Urinary bladder (tissue), 4 donors: ENCODE data around the gene ACSL6. TPM values are rescaled to one million over a fixed set of nuclear protein-coding genes. Genes with fewer than 3 reads are reported as not detected.

Experiments used
- DNase-seq: peaks from one replicate; pipeline ENCODE4 v3.0.0-alpha.2; 2015; ENCODE audit errors: extremely low spot score
- H3K27ac ChIP-seq: one replicate; pipeline ENCODE4 v1.5.1; 2013; ENCODE audit warnings: low read depth, mild to moderate bottlenecking, moderate library complexity
- H3K36me3 ChIP-seq: one replicate; pipeline ENCODE4 v1.6.1; 2013; ENCODE audit warnings: mild to moderate bottlenecking, moderate library complexity; ENCODE audit not compliant: insufficient read depth
- H3K4me1 ChIP-seq: one replicate; pipeline ENCODE4 v1.6.1; 2013; ENCODE audit warnings: mild to moderate bottlenecking, moderate library complexity; ENCODE audit not compliant: insufficient read depth
- H3K4me3 ChIP-seq: one replicate; pipeline ENCODE4 v1.5.1; 2013; ENCODE audit warnings: low read depth, low read length
- WGBS: extraction: QIAGEN DNeasy Blood & Tissue Kit; methylation state at CpG from one replicate; pipeline ENCODE4 v1.1.7; 2013; 5-methylcytosine and 5-hydroxymethylcytosine counted together
- polyA plus RNA-seq: library from polyadenylated mRNA; stranded (reverse); fragments of 200-250 nt; gene quantifications from one replicate; pipeline ENCODE4 v1.2.3, GENCODE V29; 2013
- total RNA-seq: library from RNA; depleted of rRNA; stranded (reverse); fragments of >200 nt; gene quantifications from one replicate; pipeline ENCODE4 v1.2.3, GENCODE V29; 2014
- donor health status: healthy with polysubstance abuse.
- donor health status: healthy.

ACSL6 gene
- total and polyA plus RNA-seq, 2 donors: 0.42 to 2.3 TPM

DNA sequence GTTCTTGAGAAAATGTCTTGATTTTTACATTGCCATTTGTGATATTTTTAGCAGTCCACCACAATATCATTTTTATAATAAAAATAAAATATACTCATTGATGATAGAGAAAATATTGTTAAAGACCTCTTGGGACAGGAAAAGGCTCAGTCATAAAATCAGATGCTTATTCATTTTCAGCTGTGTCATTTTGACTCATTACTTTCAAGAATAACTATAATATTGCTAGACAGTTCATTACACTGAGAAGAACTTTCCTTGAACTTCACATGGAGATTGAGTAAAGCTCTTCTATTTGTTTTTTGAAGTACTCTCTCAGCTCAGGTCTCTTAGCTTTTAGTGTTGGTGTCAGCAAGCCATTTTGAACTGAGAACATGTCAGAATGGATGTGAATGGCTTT, 57.5 kb downstream of the ACSL6 start:
- Histone ChIP-seq H3K36me3 (no peaks in the 10 kb centered on the region), H3K4me1 (no peaks in the 10 kb centered on the region), H3K4me3 (no peak overlapping the region), H3K27ac (no peak overlapping the region)
- no peak for DNase-seq

DNA sequence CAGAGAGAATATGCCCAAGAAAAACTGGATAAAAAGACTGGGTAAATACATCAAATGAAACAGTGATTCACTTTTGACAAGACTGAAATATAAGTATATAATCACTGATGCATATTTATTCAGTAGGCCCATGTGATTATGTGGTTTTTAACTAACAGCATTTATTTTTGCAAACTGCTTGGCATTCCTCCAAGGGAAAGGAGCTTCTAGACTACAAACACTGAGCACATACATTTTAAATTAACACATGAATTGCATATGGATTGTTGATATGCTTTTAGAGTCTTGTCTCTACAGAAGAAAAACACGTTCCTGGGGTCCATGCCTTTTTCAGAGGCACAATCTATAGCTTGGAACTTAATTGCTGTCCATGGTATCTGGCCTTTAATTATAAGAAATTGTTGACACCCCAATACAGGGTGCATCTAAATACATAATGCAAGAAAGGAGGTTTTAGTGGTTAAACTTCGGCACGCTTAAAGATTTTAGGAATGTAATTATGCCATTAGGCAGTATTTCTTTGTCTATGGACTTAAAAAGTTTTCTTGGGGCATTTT, 59.1 kb downstream of the ACSL6 start:
- Histone ChIP-seq H3K27ac (no peak overlapping the region), H3K4me1 (no peaks in the 10 kb centered on the region), H3K36me3 (no peaks in the 10 kb centered on the region), H3K4me3 (no peak overlapping the region)
- DNase-seq: no peak
- WGBS: 44% methylated on average over 3 of the region's 3 CpGs

DNA sequence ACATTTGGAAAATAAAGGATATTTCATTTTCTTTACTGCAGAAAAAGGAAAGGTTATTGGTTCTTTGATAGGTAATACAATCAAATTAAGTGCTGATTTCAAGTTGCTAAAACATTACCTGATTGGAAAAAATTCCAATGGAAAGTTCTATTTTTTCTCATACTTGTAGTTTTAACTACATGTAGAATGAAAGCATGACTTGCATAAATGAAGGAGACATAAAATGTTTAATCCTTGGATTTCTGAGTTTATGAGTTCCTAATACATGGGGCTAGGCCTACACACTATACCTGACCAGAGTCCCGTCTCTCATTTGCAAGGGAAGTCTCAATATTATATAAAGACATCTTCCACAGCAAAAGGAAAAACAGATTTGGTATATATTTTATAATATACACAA, 60.8 kb downstream of the ACSL6 start:
- H3K4me3 ChIP-seq: no peak overlapping the region
- no peak overlapping the region for H3K27ac ChIP-seq
- no peaks in the 10 kb centered on the region for H3K4me1 ChIP-seq
- WGBS: 99% methylated on average over 1 of the region's 1 CpG
- H3K36me3 ChIP-seq: no peaks in the 10 kb centered on the region
- no peak for DNase-seq

DNA sequence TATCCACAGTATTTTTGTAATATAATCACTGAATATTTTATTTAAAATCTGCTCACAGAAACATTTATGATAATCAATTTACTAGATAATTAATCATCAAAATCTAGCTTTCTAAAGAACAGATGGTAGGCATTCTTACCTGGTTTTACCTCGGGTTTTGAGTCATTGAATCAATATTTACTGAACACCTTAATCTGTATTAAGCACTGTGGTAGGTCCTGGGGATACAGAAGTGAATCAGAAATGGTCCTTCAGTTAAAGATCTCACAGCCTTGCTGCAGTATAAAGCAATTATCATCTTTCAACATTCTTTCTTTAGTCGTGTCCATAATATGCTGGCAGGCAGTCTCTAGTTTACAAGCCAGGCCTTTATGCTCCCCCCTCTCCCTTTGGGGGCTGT, 64.0 kb downstream of the ACSL6 start:
- H3K27ac ChIP-seq: no peak overlapping the region
- 44% methylated on average over 2 of the region's 2 CpGs for WGBS
- no peaks in the 10 kb centered on the region for H3K4me1 ChIP-seq
- no peak for DNase-seq
- no peak overlapping the region for H3K4me3 ChIP-seq
- H3K36me3 ChIP-seq: no peaks in the 10 kb centered on the region

DNA sequence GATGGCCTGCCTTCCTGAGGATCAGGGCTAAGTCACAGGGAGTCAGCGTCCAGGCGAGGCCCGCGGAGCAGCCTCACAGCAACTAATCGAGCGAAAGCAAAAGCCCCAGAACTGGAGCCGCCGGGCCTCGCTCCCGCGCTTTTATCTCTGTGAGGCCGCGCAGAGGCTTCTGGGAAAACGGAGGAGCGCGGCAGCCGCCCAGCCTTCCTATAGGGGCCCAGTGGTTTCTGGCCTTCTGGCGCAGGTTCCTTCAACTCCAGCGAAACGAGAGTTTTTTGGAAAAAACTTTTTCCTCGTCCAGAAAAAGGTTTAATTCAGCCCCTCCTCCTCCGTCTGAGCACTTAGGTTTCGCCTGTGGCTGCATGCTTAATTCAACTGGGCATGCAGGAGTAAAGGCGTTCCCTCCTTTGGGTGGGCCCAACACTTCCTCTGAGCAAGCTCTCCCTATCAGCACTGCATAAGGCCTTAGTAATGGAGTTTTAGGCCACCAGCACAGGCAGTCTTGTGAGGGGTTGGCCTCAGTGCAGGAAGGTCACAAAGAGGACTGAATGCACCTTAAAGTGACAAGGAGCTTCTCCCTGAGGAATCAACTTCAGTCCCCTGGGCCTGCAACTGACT, 65.8 kb downstream of the ACSL6 start, which contains the start of gene MEIKIN:
TSS of gene MEIKIN (minus strand) at position 113 of the 618 bp plus-strand sequence. CDS start 158 bp downstream, outside the sequence.
- Histone ChIP-seq H3K36me3 (no peaks in the 10 kb centered on the region), H3K4me3 (no peak within 1 kb of the TSS), H3K27ac (no peak within 1 kb of the TSS), H3K4me1 (no peaks in the 10 kb centered on the region)
- DNase-seq: no peak
- 82% methylated on average over 24 of the region's 24 CpGs for WGBS

DNA sequence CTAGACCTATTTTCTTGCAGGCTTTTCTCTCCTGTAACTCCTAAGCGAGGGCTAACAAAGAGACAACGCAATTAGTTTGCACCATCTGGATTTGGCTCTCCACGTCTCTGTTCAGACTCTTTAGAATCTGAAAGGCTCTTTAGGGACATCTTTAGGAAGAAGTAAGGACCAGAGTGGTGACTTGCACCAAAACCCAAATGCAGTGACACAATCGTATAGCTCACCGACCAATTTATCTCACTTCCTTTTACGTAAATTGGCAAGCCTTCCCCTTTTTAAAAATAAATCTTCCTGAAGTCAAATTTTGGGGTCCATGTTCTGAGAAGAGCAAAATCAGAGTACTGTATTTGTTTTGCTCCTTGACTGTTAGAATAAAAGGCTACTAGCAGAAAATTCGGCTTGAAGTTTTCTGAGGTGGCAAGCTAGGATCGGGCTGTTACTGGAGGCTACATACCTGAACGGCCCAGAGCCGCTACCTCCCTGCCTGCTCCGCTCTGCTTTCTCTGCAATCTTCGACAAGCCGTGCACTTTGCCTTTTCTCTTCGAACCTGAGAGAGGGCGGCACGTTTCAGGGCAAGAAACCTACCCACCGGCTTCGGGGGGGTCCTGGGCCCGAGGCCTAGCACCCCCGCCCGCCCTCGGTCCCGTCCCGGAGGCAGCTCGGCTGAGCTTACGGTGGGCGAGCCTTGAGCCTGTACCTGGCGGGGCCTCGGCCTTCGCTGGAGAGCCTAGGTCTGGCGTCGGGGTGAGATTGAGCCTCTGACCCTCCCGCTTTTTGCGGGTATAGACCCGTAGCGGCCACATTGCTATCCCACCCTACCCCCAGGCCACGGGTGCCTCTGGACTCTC, 66.5 kb downstream of the ACSL6 start:
- H3K4me1 ChIP-seq: no peaks in the 10 kb centered on the region
- no peak overlapping the region for H3K27ac ChIP-seq
- H3K4me3 ChIP-seq: no peak overlapping the region
- H3K36me3 ChIP-seq: no peaks in the 10 kb centered on the region
- DNase-seq: no peak
- 81% methylated on average over 37 of the region's 37 CpGs for WGBS

DNA sequence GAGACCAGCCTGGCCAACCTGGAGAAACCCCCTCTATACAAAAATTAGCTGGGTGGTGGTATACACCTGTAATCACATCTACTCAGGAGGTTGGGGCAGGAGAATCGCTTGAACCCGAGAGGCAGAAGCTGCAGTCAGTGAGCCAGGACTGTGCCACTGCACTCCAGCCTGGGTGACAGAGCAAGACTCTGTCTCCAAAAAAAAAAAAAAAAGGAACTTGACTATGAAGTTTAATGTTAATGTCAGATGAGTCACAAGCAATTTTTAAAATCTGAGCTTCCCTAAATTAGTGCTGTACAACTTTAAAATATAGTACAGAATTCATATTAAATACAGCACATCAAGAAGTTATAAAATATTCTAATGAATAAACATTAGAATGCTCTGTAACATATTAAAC, 67.5 kb downstream of the ACSL6 start:
- Histone ChIP-seq H3K36me3 (no peaks in the 10 kb centered on the region), H3K4me3 (no peak overlapping the region), H3K4me1 (no peaks in the 10 kb centered on the region), H3K27ac (no peak overlapping the region)
- 90% methylated on average over 2 of the region's 2 CpGs for WGBS
- DNase-seq: no peak

DNA sequence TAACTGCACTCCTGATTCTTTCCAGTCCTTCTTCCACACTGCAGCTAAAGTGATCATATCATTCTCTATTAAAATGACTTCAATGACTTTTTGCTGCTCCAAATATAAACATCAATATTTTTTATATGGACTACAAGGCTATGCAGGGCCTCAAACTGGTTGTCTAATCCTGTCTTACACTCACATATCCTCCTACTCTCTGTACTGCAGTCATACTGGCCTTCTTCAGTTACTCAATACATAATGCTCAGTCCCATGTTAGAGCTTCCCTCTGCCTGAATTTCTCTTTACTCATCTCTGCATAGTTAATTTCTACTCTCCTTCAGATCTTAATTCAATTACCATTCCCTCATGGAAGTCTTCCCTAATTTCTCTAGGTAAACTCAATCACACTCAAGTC, 69.4 kb downstream of the ACSL6 start:
- H3K4me3 ChIP-seq: no peak overlapping the region
- no peaks in the 10 kb centered on the region for H3K36me3 ChIP-seq
- no peak overlapping the region for H3K27ac ChIP-seq
- no peak for DNase-seq
- no peaks in the 10 kb centered on the region for H3K4me1 ChIP-seq

DNA sequence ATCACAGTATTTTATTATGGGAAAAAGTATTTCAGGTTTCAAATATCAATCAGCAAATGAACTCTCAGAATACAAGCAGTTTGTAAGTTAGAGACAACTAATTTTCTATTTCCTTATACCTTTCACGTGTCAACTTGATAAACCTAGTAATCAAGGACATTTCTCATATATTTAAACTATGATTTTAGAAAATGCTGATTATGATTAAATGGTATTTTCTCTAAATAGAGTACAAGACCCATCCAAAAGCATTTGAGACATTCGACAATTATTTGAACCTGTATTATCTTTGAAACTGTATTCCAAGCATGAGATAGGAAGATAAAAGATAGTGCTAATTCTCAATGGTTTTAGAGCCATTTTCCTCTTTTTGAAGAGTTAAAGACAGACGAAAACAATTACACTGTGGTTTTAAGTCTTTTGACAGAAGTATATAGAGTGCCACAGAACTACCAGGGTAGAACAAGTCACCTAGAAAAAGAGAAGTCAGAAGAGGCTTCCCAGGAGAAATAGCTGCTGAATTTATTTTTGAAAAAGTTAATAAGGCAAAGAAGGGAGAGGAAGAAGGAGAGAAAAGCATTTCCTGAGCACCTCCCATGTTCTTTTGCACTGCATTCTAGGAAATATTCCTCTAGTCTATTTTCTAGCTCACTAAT, 71.6 kb downstream of the ACSL6 start:
- H3K27ac ChIP-seq: no peak overlapping the region
- WGBS: 31% methylated on average over 3 of the region's 3 CpGs
- no peak for DNase-seq

DNA sequence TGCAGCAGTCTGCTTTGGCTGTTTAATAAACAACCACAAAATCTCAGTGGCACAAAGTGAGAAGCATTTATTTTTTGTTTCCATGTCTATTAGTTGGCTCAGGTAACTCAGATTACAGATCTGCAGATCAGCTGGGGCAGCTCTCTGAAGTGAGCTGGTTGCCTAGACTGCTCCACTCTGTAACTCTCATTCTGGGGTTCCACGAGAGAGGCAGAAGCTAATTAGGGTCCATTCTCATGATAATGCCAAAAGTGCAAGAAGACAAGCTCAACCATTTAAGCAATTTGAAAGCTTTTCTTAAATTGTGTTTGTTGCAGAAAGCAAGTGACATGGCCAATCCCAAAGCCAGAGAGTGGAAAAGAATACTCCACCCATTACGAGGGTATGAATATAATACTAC, 79.2 kb downstream of the ACSL6 start:
- WGBS: 51% methylated on average over 2 of the region's 2 CpGs
- no peak for DNase-seq
- no peaks in the 10 kb centered on the region for H3K4me1 ChIP-seq
- H3K4me3 ChIP-seq: no peak overlapping the region
- no peaks in the 10 kb centered on the region for H3K36me3 ChIP-seq
- no peak overlapping the region for H3K27ac ChIP-seq

More for the DNA sequence above, 71.6 kb downstream of the ACSL6 start:
- Histone ChIP-seq H3K4me3 (no peak overlapping the region), H3K4me1 (no peaks in the 10 kb centered on the region), H3K36me3 (no peaks in the 10 kb centered on the region)

DNA sequence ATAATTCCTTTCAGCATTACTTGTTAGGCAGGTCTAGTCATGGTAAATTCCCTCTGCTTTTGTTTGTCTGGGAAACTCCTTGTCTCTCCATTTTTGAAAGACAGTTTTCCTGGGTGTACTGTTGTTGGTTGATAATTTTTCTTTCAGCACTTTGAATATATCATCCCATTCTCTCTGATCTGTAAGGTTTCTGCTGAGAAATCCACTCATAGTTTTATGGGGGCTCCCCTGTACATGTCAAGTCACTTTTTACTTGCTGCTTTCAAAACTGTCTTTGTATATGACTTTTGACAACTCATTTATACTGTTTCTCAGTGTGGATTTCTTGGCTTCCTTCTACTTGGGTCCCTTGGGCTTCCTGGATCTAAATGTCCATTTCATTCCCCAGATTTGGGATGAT, 82.5 kb downstream of the ACSL6 start:
- H3K4me1 ChIP-seq: no peaks in the 10 kb centered on the region
- DNase-seq: no peak

DNA sequence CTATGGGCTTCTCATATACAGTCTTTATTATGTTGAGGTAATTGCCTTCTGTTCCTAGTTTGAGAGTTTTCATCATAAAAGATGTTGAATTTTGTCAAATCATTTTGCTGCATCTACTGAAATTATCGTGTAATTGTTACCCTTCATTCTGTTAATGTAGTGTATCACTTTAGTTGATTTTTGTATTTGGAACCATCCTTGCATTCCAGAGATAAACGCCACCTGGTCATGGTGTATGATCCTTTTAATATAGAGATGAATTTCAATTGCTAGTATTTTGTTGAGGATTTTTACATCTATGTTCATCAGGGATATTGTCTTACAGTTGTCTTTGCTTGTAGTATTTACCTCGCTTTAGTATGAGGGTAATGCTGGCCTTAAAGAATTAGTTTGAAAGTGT, 85.3 kb downstream of the ACSL6 start:
- Histone ChIP-seq H3K36me3 (no peaks in the 10 kb centered on the region), H3K27ac (no peak overlapping the region), H3K4me1 (no peaks in the 10 kb centered on the region), H3K4me3 (no peak overlapping the region)
- no peak for DNase-seq
- WGBS: 73% methylated on average over 3 of the region's 3 CpGs

More for the DNA sequence above, 82.5 kb downstream of the ACSL6 start:
- no peak overlapping the region for H3K4me3 ChIP-seq
- H3K27ac ChIP-seq: no peak overlapping the region
- H3K36me3 ChIP-seq: no peaks in the 10 kb centered on the region

DNA sequence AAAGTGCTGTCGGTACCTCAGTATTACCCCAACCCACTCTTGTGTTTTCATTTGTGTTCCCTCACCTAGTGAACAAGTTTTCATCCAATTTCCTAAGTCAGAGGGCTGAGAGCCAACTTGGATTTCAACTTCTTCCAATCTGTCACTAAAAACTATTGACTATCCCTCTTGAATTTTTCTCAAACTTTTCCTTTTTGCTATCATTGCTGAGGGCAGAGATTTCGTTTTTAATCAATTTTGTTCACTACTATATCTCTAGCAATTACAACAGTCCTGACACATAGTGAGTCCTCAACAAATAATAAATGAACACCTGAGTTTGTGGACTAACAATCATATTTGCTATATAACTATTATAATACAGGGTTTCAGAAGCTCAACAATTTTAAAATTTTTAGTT, 95.0 kb downstream of the ACSL6 start:
- Histone ChIP-seq H3K4me3 (no peak overlapping the region), H3K36me3 (no peaks in the 10 kb centered on the region), H3K27ac (no peak overlapping the region), H3K4me1 (no peaks in the 10 kb centered on the region)
- no peak for DNase-seq
- WGBS: 49% methylated on average over 2 of the region's 2 CpGs

DNA sequence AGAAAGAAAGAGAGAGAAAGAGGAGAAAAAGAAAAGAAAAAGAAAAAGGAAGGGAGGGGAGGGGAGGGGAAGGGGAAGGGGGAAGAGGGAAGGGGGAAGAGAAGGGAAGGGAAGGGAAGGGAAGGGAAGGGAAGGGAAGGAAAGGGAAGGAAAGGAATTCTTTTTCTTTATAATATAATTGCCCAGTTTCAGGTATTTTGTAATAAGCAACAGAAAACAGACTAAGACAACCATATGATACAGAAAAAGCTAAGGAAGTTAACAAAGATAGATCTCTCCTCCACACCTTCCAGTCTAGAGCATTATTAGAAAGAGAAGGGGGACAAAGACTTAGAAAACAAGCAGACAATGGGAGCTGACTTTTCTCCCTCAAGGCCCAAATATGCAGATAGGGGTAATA, 97.0 kb downstream of the ACSL6 start:
- no peak overlapping the region for H3K27ac ChIP-seq
- no peak overlapping the region for H3K4me3 ChIP-seq
- H3K36me3 ChIP-seq: no peaks in the 10 kb centered on the region
- no peaks in the 10 kb centered on the region for H3K4me1 ChIP-seq
- no peak for DNase-seq
